Mesodermal cell (in vitro differentiated cells): ENCODE data around the gene TBCD.
"Not testable (repeated sequence)": the region's sequence is repeated elsewhere in the genome, so short reads cannot be mapped to it uniquely, and the experiment has no call there.

Experiments
- H3K27ac ChIP-seq: 2 replicates; pipeline ENCODE4 v1.7.0; 2013; ENCODE audit warnings: mild to moderate bottlenecking, low read depth, low read length, moderate library complexity; ENCODE audit not compliant: severe bottlenecking
- H3K36me3 ChIP-seq: 2 replicates; pipeline ENCODE4 v1.7.1; 2013; ENCODE audit warnings: mild to moderate bottlenecking, low read length, moderate library complexity; ENCODE audit not compliant: control insufficient read depth, insufficient read depth
- H3K4me1 ChIP-seq: one replicate; pipeline ENCODE4 v1.7.1; 2013; ENCODE audit warnings: mild to moderate bottlenecking, low read length; ENCODE audit not compliant: insufficient read depth, control insufficient read depth, poor library complexity, severe bottlenecking
- H3K4me3 ChIP-seq: 2 replicates; pipeline ENCODE4 v1.7.0; 2013; ENCODE audit warnings: low read length, control low read depth, mild to moderate bottlenecking; ENCODE audit not compliant: insufficient read depth, poor library complexity, severe bottlenecking; ENCODE audit errors: extremely low read depth
- H3K9me3 ChIP-seq: 2 replicates; pipeline ENCODE4 v1.7.1; 2013; ENCODE audit warnings: mild to moderate bottlenecking, low read length, moderate library complexity; ENCODE audit not compliant: control insufficient read depth
- WGBS, 2 experiments: methylation state at CpG; one replicate each; pipeline ENCODE4 v1.1.5; 2013; ENCODE audit warnings: missing lambda C conversion rate in 2 of 2; ENCODE audit not compliant: insufficient coverage in 2 of 2; 5-methylcytosine and 5-hydroxymethylcytosine counted together

TBCD gene

DNA sequence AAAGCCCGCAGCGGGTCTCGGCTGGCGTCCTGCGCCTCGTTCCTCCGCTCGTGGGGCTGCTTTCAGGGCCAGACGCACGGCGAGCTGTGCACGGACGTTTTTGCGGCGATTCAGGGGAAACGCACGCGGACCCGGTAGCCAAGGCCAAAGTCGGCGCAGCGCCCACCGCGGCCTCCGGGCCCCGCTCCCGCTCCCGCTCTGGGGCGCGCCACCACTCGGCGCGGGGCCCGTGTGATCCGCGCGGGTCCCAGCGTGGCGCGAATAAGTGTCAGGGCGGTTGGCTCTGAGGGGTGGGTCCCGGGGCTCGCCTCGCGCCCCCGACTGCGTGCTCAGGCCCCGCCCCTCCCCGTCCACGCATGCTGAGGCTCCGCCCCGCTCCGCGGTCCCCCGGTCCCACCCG is 694 bp upstream of the TBCD start:
- Histone ChIP-seq H3K4me3 (peak overlapping the region; percentile 36), H3K36me3 (peaks cover 2% of the 10 kb centered on the region), H3K27ac (no peak overlapping the region), H3K9me3 (peaks cover 17% of the 10 kb centered on the region), H3K4me1 (no peaks in the 10 kb centered on the region)
- 10 to 11% methylated on average over 34 to 35 of the region's 56 CpGs for whole genome bisulfite sequencing, 2 experiments

DNA sequence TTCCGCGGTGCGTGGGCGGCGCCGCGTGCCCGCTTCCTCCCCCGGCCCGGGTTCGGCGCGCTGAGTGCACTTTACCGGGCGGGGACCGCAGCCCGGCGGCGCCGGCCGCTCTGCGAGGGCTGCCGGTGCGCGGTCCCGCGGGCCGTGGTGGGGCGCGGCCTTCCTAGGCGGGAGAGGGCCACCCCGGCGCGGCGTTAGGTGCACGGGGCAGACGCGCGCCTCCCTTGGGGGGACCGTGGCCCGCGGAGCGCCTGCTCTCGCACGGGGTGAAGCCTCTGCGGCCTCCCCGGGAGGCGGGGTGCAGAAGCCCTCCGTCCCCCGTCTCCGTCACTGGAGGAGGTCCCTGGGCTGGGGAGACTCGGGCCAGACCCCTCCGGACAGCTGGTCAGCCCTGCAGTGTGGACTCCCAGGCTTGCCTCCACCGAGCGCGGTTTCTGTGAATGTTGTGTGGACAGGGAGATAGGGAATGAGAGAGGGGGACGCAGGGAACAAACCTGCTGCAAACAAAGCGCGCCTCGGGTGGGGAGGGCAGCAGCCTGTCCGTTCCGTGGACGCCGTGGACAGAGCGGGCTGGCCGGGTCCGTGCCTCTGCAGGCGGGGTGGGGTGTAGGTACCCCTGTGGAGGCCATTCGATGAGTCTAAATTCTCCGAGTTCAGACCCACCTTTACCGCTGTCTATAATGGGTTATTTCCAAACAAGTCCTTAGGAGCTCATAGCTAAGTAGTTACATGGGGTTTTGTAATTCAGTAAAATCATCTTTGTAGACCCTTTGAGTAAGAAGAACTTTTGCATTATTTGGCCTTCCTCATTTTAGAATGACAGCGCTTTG is 721 bp downstream of the TBCD start:
- 0 to 1% methylated on average over 51 to 62 of the region's 72 CpGs for WGBS, 2 experiments
- peak overlapping the region; percentile 67 for H3K27ac ChIP-seq

DNA sequence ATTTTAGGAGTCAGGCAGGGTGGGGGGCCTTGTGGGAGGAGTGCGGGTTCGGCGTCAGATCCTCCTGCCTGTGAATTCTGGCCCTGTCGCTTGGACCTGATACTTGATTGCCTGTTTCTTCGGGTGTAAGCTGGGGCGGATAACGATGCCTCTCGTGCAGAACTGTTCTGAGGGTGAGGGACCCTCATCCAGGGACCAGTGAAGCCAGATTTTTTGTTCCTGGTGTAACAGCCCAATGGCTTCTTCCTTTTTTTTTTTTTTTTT is 1.3 kb downstream of the TBCD start:
- H3K4me1 ChIP-seq = no peaks in the 10 kb centered on the region
- H3K4me3 ChIP-seq = peak overlapping the region; percentile 76
- 45 to 55% methylated on average over 8 of the region's 8 CpGs for WGBS, 2 experiments
- no peak overlapping the region for H3K27ac ChIP-seq
- H3K9me3 ChIP-seq = peaks cover 14% of the 10 kb centered on the region
- peaks cover 17% of the 10 kb centered on the region for H3K36me3 ChIP-seq

More for the DNA sequence above, 721 bp downstream of the TBCD start:
- Histone ChIP-seq H3K9me3 (peaks cover 14% of the 10 kb centered on the region), H3K36me3 (peaks cover 14% of the 10 kb centered on the region), H3K4me1 (no peaks in the 10 kb centered on the region), H3K4me3 (peak overlapping the region; percentile 76)

DNA sequence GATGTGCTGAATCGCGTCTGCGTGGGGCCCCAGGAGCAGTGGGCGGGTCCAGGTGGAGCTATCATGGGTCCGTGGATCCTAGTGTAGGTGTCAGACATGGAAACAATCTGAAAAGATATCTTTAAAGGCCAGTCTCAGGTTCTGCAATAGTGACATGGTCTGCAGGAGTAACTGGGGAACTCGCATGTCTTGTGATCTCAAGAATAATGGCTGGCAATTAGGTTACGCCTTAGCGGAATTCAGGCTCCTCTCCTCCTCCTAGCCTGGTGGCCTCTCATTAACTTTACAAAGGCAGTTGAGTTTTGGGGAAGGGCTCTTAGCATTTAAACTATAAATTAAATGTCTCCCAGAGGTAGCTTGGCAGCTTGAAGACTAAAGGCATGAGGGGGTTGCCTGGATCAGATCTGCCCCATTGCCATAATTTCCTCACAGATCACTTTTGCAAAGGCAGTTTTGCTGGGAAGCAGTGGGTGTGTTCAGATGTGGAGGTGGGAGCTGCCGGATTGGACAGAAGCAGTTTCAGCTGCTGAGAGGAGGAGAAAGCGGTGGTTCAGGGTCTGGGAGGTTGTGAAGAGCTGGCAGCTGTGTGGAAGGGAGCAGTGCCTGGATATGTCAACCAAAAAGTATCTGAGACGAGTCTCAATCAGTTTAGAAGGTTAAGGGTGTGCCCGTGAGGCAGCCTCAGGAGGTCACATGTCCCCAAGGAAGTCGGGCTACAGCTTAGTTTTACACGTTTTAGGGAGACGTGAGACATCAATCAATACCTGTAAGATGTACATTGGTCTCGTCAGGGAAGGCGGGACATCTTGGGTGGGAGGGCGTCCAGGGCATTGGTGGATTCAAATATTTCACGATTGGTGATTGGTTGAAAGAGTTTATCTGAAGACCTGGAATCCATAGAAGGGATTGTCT is 2.7 kb downstream of the TBCD start:
- WGBS, 2 experiments = 65 to 69% methylated on average over 17 of the region's 19 CpGs
- Histone ChIP-seq H3K4me3 (no peak overlapping the region), H3K4me1 (no peaks in the 10 kb centered on the region), H3K27ac (no peak overlapping the region), H3K9me3 (peaks cover 9% of the 10 kb centered on the region), H3K36me3 (peaks cover 17% of the 10 kb centered on the region)

DNA sequence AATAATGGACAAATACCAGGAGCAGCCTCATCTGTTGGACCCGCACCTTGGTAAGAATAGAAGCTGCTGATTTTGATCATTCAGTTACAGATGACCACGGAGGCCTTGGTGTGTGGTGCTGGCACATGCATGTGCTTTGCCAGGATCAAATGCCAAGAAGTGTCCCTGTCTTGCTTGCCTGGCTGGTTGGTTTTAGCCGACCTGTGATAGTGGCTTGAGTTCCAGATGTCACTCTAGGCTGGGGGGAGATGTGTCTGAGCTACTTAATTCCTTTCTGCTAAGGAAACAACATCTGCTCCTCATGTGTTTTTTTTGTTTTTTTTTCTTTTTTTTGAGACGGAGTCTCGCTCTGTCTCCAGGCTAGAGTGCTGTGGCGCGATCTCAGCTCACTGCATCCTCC is 4.3 kb downstream of the TBCD start:
- no peaks in the 10 kb centered on the region for H3K4me1 ChIP-seq
- 97 to 100% methylated on average over 5 to 6 of the region's 7 CpGs for WGBS, 2 experiments
- no peak overlapping the region for H3K4me3 ChIP-seq
- H3K9me3 ChIP-seq = no peaks in the 10 kb centered on the region
- no peak overlapping the region for H3K27ac ChIP-seq
- H3K36me3 ChIP-seq = peaks cover 24% of the 10 kb centered on the region

DNA sequence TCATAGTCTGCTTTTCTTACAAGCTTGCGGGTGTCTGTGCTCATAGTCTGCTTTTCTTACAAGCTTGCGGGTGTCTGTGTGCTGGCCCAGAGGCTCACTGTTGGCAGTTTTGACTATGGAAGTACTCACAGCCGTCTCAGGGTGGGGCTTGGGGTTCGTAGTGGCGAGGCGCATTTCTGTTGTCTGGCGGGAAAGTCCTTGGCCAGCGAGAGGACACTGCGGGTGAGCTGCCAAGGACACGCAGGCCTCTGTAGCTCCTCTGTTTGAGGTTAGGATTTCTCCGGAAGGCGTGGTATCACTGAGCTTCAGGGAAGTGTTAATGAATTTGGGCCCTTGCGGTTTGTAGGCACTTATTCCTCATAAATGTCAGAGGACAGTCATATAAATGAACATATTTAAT is 13.5 kb downstream of the TBCD start:
- Histone ChIP-seq H3K4me3 (no peak overlapping the region), H3K9me3 (no peaks in the 10 kb centered on the region), H3K27ac (peak overlapping the region; percentile 16), H3K4me1 (no peaks in the 10 kb centered on the region), H3K36me3 (peaks cover 77% of the 10 kb centered on the region)
- 99% methylated on average over 9 to 10 of the region's 13 CpGs for WGBS, 2 experiments

DNA sequence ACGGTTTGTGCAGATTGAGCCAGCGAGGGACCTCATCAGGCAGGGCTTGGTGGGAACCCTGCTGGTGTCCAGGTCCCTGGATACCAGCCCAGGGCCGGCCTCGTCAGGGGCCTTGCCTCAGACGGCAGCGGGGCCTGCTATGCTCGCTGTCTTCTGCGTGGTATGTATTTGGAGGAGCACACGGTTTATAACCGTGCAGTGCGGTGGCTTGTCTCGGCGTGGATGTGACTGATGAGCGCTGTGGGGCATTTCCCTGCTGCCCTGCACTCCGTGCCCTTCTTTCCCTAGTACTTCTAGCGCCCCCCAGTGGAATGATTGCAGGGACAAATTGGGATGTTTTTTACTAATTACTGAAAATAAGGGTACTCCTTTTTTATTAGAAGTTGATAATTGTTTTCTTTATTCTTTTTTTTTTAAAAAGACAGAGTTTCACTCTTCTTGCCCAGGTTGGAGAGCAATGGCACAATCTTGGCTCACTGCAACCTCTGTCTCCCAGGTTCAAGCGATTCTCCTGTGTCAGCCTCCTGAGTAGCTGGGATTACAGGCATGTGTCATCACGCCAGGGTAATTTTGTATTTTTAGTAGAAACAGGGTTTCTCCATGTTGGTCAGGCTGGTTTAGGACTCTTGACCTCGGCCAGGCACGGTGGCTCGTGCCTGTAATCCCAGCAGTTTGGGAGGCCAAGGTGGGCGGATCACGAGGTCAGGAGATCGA is 15.3 kb downstream of the TBCD start:
- Histone ChIP-seq H3K27ac (no peak overlapping the region), H3K4me1 (no peaks in the 10 kb centered on the region), H3K36me3 (peaks cover 77% of the 10 kb centered on the region), H3K4me3 (no peak overlapping the region), H3K9me3 (no peaks in the 10 kb centered on the region)
- WGBS, 2 experiments = 83 to 93% methylated on average over 21 of the region's 24 CpGs

DNA sequence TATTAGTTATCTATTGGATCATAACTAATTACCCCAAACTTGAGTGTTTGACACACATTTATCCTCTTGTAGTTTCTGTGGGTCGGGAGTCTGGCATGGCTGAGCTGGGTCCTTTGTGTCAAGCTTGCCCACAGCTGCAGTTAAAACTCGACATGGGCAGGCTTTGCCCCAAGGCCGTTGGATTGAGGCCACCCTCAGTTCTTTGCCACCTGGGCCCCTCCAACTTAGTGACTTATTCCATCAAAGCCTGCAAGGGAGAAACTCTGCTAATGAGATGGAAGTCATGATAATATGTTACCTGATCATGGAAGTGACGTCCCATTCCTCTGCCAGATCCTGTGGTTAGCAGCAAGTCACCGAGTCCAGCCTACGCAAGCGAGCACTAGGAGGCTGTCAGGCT is 17.2 kb downstream of the TBCD start:
- Histone ChIP-seq H3K36me3 (peaks cover 75% of the 10 kb centered on the region), H3K4me1 (no peaks in the 10 kb centered on the region), H3K27ac (no peak overlapping the region), H3K4me3 (no peak overlapping the region), H3K9me3 (no peaks in the 10 kb centered on the region)
- WGBS, 2 experiments = 95 to 96% methylated on average over 6 to 7 of the region's 7 CpGs

DNA sequence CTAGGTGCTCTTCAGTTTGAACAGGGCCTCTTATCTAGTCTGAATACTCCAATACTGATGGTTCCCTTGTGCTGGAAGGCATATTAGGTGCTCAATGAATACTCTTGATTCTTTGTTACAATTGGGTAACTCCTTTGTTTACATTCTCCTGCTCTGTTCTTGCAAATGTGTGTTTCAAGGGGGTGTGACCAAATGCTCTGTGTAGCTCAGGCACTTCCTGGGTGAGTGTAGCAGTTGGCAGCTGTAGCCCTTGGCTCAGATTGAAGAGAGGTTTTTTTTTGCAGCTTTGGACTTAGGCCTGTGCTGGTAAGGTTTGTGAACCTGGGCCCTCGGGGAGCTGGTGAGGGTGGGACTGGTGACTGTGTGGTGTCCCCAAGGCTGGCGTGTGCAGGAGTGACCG is 20.2 kb downstream of the TBCD start:
- Histone ChIP-seq H3K9me3 (no peaks in the 10 kb centered on the region), H3K36me3 (peaks cover 69% of the 10 kb centered on the region), H3K4me1 (no peaks in the 10 kb centered on the region), H3K4me3 (no peak overlapping the region), H3K27ac (no peak overlapping the region)
- 83 to 100% methylated on average over 1 to 2 of the region's 3 CpGs for WGBS, 2 experiments

DNA sequence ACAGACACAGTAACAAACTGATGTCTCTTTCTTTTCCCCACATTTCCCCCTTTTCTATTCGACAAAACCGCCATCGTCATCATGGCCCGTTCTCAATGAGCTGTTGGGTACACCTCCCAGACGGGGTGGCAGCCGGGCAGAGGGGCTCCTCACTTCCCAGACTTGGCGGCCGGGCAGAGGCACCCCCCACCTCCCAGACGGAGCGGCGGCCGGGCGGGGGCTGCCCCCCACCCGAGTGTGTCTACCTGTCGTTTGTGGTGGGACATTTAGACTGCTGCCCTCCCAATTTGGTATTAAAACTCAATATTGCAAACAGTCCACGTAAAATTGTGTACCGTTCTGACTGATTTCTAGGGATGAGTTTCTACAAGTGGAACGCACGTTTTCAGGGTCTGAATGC is 22.6 kb downstream of the TBCD start:
- not testable (repeated sequence) for H3K4me1 ChIP-seq, H3K9me3 ChIP-seq, H3K4me3 ChIP-seq, H3K27ac ChIP-seq
- 89 to 93% methylated on average over 14 of the region's 19 CpGs for WGBS, 2 experiments
- peaks cover 46% of the 10 kb centered on the region for H3K36me3 ChIP-seq
